NB4 (cell line): Measurements from ENCODE around the gene TOP1.

ENCODE experiments used
- CTCF ChIP-seq: IDR thresholded peaks from one replicate; pipeline ENCODE4 v1.5.1; 2012; ENCODE audit warnings: low read depth, low read length
- MAX ChIP-seq: IDR thresholded peaks from 2 replicates; pipeline ENCODE4 v1.6.1; 2011; ENCODE audit warnings: low read depth, low read length
- MYC ChIP-seq: IDR thresholded peaks from 2 replicates; pipeline ENCODE4 v1.6.1; 2011; ENCODE audit warnings: low read depth, low read length
- POLR2A ChIP-seq: IDR thresholded peaks from 2 replicates; pipeline ENCODE4 v1.6.1; 2011; ENCODE audit warnings: mild to moderate bottlenecking; ENCODE audit not compliant: insufficient read length; ENCODE audit errors: extremely low read depth

GRCh38 chr20:41074441-41074840, 45.8 kb downstream of the TOP1 start:
- TF ChIP-seq CTCF (no peak), POLR2A (no peak), MAX (no peak), MYC (no peak)
